Activated CD4-positive, alpha-beta T cell treated with anti-CD3 and anti-CD28 coated beads, Interleukin-2, amount 50 U/mL, for 24 hours (primary cell): ENCODE data around the gene ABHD12.
"Not testable (repeated sequence)": the region's sequence is repeated elsewhere in the genome, so short reads cannot be mapped to it uniquely, and the experiment has no call there.

ENCODE experiments used
- DNase-seq, 2 donors: peaks; one replicate each; pipeline ENCODE4 v3.0.0-alpha.2; 2020; ENCODE audit warnings: low read depth in 1 of 2, low spot score in 1 of 2

ABHD12 gene

DNA sequence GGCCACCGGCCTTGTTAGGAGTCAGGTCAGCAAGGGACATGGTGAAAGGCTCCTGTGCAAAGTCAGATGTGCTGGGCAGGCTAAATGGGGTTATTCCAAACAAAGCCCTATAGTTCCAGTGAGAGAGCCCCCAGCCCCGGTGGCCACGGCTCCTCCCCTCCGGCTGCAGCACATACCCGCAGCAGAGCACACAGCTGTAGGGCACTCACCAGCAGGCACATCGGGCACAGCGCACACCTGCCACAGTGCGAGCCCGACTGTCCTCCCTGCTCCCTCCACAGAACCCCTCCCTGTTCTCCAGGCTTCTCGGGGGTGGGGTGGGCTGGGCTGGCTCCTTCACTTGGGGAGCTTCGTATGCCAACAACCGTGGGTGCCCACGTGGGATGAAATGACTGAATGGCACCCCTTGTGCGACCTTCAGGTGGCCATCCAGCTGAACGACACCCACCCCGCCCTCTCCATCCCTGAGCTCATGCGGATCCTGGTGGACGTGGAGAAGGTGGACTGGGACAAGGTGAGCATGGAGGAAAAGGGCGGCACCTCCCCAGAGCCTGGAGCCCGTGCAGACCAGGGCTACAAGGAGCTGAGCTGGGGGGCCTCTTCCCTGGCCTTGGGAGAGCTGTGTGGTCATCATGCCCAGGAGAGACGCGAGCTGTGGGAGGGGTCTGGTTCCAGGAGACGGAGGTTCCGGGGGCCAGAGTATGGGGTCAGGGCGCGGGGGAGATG is 111.8 kb downstream of the ABHD12 start:
- no peak for DNase-seq

- no peak for DNase-seq
Observed at GRCh38 chr20:25277941-25278521, 112.6 kb downstream of the ABHD12 start.

DNA sequence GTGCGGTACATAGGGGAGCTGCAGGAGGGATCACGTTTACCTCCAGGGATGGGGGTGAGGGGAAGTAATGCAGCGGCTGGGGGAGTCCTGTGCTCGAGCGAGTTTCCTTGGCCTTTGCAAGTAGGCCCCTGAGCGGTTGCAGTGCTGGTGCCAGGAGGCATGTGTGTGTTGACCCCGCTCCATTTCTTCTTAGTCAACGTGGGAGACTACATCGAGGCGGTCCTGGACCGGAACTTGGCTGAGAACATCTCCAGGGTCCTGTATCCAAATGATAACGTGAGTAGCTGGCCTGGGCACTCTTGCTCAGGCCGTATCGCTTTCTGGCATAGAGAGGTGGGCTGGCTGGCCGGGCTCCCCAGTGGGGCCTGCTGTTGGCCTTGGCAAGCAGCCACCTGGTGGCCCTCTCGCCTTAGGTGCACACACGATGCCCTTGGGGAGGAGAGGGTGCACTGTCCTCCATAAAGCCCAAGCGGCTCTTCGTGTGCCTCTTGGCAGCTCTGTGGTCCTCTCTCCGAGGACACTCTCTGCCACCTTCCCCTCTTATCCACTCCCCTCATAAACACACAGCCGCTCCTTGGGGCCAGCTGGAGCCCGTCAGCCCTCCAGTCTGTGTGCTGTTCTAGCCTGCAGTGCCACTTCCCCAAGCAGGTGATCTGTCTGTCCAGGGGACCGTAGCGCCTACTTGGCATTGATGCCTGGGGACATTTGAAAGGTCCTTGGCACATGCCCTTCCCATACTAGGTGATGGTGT is 113.4 kb downstream of the ABHD12 start:
- no peak for DNase-seq

- DNase-seq: no peak
Observed at GRCh38 chr20:25276533-25277050, 114.0 kb downstream of the ABHD12 start.

DNA sequence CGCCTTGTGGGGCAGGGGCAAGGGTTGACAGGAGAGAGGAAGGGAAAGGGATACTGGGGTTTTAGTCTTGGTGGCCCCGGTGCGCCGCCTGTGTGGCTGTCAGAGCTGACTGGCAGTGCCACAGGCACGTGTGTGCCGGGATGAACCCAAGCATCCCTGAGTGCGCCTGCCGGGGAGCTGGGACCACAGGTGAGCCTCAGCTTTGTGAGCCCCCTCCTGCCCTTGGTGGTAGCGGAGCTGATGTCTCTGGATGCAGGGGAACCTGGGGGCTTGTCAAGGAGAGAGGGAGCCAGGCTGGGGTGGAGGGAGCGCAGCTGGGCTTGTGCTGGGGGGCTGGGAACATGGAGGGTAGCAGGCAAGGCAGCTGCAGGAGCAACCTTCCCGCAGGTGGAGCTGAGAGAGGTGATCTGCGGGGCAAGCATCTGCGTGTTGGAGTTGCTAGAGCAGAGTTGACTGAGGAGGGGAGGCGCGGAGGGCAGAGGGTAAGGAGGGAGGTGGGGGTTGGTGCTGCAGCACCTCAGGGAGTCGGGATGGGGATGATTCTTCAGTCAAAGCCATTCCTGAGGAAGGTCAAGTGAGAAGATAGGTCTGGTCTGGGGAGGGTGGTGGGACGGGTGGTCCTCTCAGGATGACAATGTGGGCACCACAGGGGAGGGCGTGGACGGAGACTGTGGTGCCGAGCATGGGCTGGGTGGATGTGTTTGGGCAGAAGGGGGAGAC is 114.7 kb downstream of the ABHD12 start:
- DNase-seq: no peak

- no peak for DNase-seq
Observed at GRCh38 chr20:25274891-25275812, 115.5 kb downstream of the ABHD12 start.

- DNase-seq: no peak
Observed at GRCh38 chr20:25274481-25274880, 116.2 kb downstream of the ABHD12 start.

GRCh38 chr20:25273541-25274358 is 116.9 kb downstream of the ABHD12 start:
- DNase-seq: no peak

DNA sequence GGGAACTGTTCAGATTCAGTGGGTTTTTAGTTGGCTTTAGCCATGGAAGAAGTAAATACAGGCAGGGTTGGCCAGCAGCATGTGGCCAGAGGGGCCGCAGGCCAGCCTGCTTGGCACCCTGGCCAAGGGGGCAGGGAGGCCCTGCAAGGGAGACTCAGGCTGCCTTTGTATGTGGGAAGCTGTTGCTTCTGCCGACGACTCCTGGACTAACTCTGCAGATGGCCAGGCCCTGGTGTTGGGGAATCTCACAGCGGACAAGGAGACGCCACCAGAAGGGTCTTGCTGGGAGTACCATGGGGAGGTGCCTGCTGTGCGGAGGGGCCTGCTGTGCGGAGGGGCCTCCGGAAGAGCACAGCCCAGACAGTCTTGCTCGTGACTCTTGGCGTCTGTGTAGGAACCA is 117.6 kb downstream of the ABHD12 start:
- DNase-seq: no peak

GRCh38 chr20:25272223-25273000 is 118.2 kb downstream of the ABHD12 start:
- DNase-seq: no peak

DNA sequence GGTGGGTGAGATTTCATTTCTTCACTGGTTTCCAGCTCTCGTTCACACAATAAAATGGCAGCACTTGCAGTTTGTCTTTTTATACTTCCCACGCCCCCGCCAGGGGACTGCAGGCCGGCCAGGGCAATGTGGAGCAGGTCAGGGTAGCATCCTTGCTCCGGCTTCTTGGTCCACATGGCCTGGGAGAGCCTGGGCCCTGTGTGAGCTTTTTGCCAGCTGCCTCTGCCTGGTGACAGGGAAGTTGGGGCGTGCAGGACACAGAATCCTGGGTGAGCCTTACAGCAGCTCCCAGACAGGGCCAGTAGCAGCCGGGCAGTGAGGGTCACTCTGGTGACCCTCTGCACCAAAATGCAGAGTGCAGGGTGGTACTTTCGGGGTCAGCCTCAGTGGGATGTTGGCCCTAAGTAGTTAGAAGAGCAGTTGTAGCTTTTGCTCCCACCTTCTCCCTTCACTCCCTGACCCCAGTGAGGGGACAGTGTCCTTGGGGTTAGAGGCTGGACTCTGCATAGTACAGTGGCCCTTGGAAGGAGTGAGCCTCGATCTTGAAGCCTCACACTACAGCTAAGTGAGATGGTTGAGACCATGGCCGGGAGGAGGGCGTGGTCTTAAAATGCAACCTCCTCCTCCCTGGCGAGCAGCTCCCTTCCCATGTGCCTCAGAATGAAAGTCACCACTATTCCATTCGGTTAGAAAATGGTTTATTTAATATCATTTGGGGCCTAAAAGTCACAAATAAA is 119.0 kb downstream of the ABHD12 start:
- no peak for DNase-seq

GRCh38 chr20:25270829-25271251 is 119.8 kb downstream of the ABHD12 start:
- DNase-seq: no peak

DNA sequence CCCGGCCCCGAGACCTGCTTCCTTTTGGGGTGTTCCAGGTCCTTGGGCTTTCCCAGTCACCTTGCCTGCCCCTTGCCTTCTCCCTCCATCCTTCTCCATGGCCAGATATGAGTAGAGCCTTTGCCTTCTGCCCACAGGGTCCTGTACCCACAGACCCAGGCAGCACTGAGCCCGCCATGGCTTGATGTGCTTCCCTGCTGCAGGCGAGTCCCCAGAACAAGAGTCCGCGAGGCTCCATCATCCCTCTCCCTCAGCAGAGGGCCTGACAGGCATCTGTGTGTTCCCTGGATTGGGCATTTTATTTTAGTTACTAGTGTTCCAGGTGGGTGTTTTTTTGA is 120.8 kb downstream of the ABHD12 start:
- DNase-seq: no peak

GRCh38 chr20:25269057-25269832 is 121.4 kb downstream of the ABHD12 start:
- no peak for DNase-seq

- not testable (repeated sequence) for DNase-seq
Observed at GRCh38 chr20:25260770-25261437, 129.7 kb downstream of the ABHD12 start.

GRCh38 chr20:25259788-25260254 is 130.8 kb downstream of the ABHD12 start:
- DNase-seq: no peak

DNA sequence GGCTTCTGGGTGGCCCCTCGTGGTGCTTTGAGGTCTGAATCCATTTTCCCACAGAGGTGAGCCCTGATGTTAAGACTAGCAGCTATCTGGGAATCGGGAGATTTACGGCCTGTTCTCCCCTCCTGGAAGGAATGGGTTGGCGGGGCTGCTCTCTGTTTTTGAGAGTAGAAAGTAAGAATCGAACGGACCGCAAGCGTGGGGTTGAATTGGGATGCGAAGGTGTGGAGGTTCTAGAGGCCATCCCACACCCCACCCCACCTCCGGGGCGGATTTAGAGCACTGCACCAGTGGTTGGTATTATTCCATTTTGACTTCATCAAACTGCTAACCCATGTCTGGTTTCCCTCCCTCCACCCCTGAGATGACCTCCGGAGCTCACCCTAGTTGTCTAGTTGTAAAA is 131.3 kb downstream of the ABHD12 start:
- DNase-seq: no peak
